BJ (cell line): ENCODE data around the gene TCTN1. TPM values are rescaled to one million over a fixed set of nuclear protein-coding genes. Genes with fewer than 3 reads are reported as not detected.
A peak's percentile ranks its signal among the peaks of the same experiment; 100 is the strongest.

Experiments used
- CTCF ChIA-PET: fragments of 350-600 bp; formaldehyde crosslinking; extraction: SDS; loops from one replicate; lab custom pipeline; 2021; ENCODE audit warnings: antibody characterized with exemption, inconsistent platforms; lab: Yijun Ruan, JAX
- POLR2A ChIA-PET: fragments of 300-600 bp; sonication (Branson Sonifier 250); formaldehyde crosslinking; extraction: SDS; loops from one replicate; lab custom pipeline; 2021; ENCODE audit warnings: antibody characterized with exemption; lab: Charles Lee
- DNase-seq: peaks from one replicate; pipeline ENCODE4 v3.0.0-alpha.2; 2011; ENCODE audit warnings: low read depth
- H3K27me3 ChIP-seq: 2 replicates; pipeline ENCODE4 v1.6.0; 2011; ENCODE audit warnings: low read length; ENCODE audit not compliant: control insufficient read depth, insufficient read depth
- H3K36me3 ChIP-seq: 2 replicates; pipeline ENCODE4 v1.5.1; 2011; ENCODE audit warnings: low read length; ENCODE audit not compliant: control insufficient read depth, insufficient read depth
- H3K4me3 ChIP-seq: 2 replicates; pipeline ENCODE4 v1.5.1; 2011; ENCODE audit warnings: low read depth, mild to moderate bottlenecking, control low read depth, low read length
- polyA plus RNA-seq: library from polyadenylated mRNA; depleted of rRNA; stranded (reverse); fragments of >200 nt; gene quantifications from 2 replicates; pipeline ENCODE4 v1.2.3, GENCODE V29; 2011; rRNA removed
- small RNA-seq: library from RNA; depleted of rRNA; stranded (forward); fragments of <200 nt; gene quantifications from one replicate; pipeline ENCODE3, GENCODE V24; 2012; ENCODE audit warnings: low replicate concordance, low read depth; ENCODE audit not compliant: insufficient read length
- TF ChIP-seq, protein P1 (sequence below): IDR thresholded peaks from 2 replicates; pipeline ENCODE4 v1.5.1; 2011; ENCODE audit warnings: low read depth, mild to moderate bottlenecking, control low read depth, inconsistent platforms, low read length, moderate library complexity; ENCODE audit not compliant: insufficient read depth

TCTN1 gene
- polyA plus RNA-seq, 1 experiment, result 34.1 TPM

DNA sequence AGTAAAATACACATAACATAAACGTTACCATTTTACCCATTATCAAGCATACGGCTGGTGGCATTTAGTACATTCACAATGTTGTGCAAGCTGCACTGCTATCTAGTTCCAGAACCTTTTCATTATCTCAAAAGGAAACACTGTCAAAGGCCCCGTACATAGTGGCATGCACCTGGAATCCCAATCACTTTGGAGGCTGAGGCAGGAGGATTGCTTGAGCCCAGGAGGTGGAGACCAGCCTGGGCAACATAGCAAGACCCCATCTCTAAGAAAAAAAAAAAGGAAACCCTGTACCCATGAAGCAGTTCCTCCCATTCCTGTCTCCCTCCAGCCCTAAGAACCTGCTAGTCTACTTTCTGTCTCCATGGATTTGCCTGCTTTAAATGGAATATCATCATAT lies 82.4 kb downstream of the TCTN1 start:
- DNase-seq, result no peak
- ChIA-PET CTCF (no interaction called here), POLR2A (no interaction called here)
- H3K27me3 ChIP-seq, result 0 out of 2 replicates have a peak, but pooled peaks cover 4% of the 10 kb centered on the region
- TF ChIP-seq, protein P1, sequence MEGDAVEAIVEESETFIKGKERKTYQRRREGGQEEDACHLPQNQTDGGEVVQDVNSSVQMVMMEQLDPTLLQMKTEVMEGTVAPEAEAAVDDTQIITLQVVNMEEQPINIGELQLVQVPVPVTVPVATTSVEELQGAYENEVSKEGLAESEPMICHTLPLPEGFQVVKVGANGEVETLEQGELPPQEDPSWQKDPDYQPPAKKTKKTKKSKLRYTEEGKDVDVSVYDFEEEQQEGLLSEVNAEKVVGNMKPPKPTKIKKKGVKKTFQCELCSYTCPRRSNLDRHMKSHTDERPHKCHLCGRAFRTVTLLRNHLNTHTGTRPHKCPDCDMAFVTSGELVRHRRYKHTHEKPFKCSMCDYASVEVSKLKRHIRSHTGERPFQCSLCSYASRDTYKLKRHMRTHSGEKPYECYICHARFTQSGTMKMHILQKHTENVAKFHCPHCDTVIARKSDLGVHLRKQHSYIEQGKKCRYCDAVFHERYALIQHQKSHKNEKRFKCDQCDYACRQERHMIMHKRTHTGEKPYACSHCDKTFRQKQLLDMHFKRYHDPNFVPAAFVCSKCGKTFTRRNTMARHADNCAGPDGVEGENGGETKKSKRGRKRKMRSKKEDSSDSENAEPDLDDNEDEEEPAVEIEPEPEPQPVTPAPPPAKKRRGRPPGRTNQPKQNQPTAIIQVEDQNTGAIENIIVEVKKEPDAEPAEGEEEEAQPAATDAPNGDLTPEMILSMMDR, result no peak
- no peak overlapping the region for H3K4me3 ChIP-seq
- H3K36me3 ChIP-seq, result no peaks in the 10 kb centered on the region

DNA sequence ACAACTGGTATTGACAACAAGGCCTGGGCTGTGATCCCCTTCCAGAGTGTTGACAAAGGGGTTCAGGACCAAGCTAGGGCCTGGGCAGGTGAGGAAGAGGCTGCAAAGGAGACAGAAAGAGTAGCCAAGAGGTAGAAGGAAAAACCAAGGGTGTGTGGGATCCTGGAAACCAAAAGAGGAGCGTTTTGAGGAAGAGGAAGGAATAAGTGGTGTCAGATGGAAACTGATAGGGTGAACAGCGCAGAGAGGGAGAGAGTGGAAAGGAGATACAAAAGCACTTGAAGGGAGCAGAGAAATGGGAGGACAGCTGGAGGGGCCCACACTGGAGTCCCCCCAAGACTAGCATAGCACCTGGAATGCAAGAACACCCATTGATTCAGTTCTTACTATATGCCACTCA lies 83.3 kb downstream of the TCTN1 start:
- Histone ChIP-seq H3K36me3 (no peaks in the 10 kb centered on the region), H3K27me3 (0 out of 2 replicates have a peak, but pooled peaks cover 4% of the 10 kb centered on the region), H3K4me3 (no peak overlapping the region)
- POLR2A ChIA-PET, result no interaction called here
- DNase-seq, result no peak
- CTCF ChIA-PET, result interaction anchor here (1.0 to 1.2 kb wide), 3 partner anchors 26 to 137 kb away, joined by 3 to 4 read pairs (median 3); no protein-coding TSS in a partner anchor
- TF ChIP-seq, protein P1, result no peak

DNA sequence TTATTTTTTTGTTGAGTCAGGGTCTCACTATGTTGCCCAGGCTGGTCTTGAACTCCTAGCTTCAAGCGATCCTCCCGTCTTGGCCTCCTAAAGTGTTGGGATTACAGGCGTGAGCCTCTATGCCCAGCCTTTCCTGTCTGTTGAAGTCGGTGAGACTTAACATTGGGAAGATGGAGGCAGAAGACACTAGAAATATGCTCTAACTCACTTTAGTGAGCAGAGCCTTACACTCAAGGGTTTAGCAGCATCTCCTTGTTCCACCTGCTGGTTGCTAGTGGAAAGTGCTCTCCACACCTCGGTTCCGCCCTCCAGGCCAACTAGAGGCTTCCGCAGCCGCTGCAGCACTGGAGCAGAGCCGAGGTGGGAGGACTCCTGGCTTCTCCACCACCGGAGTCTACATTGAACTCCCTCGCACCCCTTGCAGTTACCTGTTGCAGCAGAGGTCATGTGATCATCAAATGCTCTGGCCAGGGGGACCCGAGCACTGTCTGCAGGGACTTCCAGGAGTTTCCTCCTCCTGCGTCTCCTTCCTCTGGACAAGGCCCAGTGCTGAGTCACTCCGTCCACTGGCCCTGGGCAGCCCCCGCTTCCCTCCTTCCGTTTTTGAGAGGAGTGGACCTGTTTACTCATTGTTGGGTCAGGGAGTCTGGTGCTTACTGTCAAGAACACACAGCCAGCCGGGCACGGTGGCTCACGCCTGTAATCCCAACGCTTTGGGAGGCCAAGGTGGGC lies 84.4 kb downstream of the TCTN1 start:
- Histone ChIP-seq H3K36me3 (no peaks in the 10 kb centered on the region), H3K27me3 (0 out of 2 replicates have a peak, but pooled peaks cover 4% of the 10 kb centered on the region), H3K4me3 (no peak overlapping the region)
- ChIA-PET POLR2A (no interaction called here), CTCF (interaction anchor here (1.0 to 1.2 kb wide), 3 partner anchors 25 to 136 kb away, joined by 3 to 4 read pairs (median 3); no protein-coding TSS in a partner anchor)
- DNase-seq, result no peak
- TF ChIP-seq, protein P1, result peak; percentile 60

Small RNA genes within 50 kb of the gene (small RNA-seq; reads per million reads assigned to genes)
- not detected for gene RN7SL387P

Other genes starting within 250 kb of the TCTN1 start
- gene ANAPC7, start 210.4 kb upstream of the TCTN1 start, polyA plus RNA-seq, result 32.6 and 43.0 TPM in 2 replicates
- 22.7 and 50.9 TPM in 2 replicates for gene ARPC3, start 163.8 kb upstream of the TCTN1 start, polyA plus RNA-seq
- gene GPN3, start 145.9 kb upstream of the TCTN1 start, polyA plus RNA-seq, result 10.6 and 21.8 TPM in 2 replicates
- gene FAM216A, start 145.3 kb upstream of the TCTN1 start, polyA plus RNA-seq, result 13.0 and 16.6 TPM in 2 replicates
- 98.8 and 148 TPM in 2 replicates for gene VPS29, start 112.0 kb upstream of the TCTN1 start, polyA plus RNA-seq
- 0.33 and 0.69 TPM in 2 replicates for gene RAD9B, start 111.8 kb upstream of the TCTN1 start, polyA plus RNA-seq
- 6.0 and 8.8 TPM in 2 replicates for gene PPTC7, start 30.8 kb upstream of the TCTN1 start, polyA plus RNA-seq
- gene HVCN1, start 75.0 kb downstream of the TCTN1 start, polyA plus RNA-seq, result 2.6 and 3.9 TPM in 2 replicates
- gene PPP1CC, start 128.8 kb downstream of the TCTN1 start, polyA plus RNA-seq, result 58.1 and 91.5 TPM in 2 replicates
- gene CCDC63, start 232.9 kb downstream of the TCTN1 start, polyA plus RNA-seq, result not detected in 2 replicates